DOHH2 (cell line): ENCODE results near the gene SH2D3A.
"Not testable (repeated sequence)": the region's sequence is repeated elsewhere in the genome, so short reads cannot be mapped to it uniquely, and the experiment has no call there.

ENCODE experiments used
- EZH2phosphoT487 ChIP-seq: fragments of 200-600 bp; sonication (generic); IDR thresholded peaks from 2 replicates; pipeline ENCODE4 v1.6.1; 2017; ENCODE audit warnings: borderline replicate concordance, mild to moderate bottlenecking, antibody characterized with exemption, low read length, moderate library complexity, mixed read lengths
- TF ChIP-seq, protein P1 (sequence below): fragments of 200-600 bp; sonication (generic); IDR thresholded peaks from one replicate; pipeline ENCODE4 v1.5.1; 2014; ENCODE audit warnings: antibody characterized with exemption, mild to moderate bottlenecking, low read depth, low read length; ENCODE audit not compliant: poor library complexity, severe bottlenecking

DNA sequence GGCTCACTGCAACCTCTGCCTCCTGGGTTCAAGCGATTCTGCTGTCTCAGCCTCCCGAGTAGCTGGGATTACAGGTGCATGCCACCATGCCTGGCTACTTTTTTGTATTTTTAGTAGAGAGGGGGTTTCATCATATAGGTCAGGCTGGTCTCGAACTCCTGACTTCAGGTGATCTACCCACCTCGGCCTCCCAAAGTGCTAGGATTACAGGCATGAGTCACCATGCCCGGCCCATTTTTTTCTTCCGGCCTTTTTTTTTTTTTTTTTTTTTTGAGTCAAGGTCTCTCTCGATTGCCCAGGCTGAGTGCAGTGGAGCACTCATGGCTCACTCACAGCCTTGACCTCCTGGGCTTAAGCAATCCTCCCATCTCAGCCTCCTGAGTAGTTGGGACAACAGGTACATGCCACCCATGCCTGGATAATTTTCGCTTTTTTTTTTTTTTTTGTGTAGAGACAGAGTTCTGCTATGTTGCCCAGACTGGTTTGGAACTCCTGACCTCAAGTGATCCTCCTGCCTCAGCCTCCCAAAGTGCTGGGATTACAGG is 4.9 kb downstream of the SH2D3A start:
- TF ChIP-seq, protein P1, sequence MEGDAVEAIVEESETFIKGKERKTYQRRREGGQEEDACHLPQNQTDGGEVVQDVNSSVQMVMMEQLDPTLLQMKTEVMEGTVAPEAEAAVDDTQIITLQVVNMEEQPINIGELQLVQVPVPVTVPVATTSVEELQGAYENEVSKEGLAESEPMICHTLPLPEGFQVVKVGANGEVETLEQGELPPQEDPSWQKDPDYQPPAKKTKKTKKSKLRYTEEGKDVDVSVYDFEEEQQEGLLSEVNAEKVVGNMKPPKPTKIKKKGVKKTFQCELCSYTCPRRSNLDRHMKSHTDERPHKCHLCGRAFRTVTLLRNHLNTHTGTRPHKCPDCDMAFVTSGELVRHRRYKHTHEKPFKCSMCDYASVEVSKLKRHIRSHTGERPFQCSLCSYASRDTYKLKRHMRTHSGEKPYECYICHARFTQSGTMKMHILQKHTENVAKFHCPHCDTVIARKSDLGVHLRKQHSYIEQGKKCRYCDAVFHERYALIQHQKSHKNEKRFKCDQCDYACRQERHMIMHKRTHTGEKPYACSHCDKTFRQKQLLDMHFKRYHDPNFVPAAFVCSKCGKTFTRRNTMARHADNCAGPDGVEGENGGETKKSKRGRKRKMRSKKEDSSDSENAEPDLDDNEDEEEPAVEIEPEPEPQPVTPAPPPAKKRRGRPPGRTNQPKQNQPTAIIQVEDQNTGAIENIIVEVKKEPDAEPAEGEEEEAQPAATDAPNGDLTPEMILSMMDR: not testable (repeated sequence)
- not testable (repeated sequence) for TF ChIP-seq EZH2phosphoT487
